HFF-Myc (cell line): Measurements from ENCODE around the gene GRIA4.

Source experiments
- DNase-seq: peaks from one replicate; pipeline ENCODE4 v3.0.0-alpha.2; 2011; ENCODE audit warnings: low read depth; ENCODE audit errors: extremely low read depth
- H3K4me3 ChIP-seq: replicated peaks from 2 replicates; pipeline ENCODE4 v1.5.1; 2011; ENCODE audit warnings: low read depth, mild to moderate bottlenecking, control low read depth, low read length
- CTCF ChIP-seq: IDR thresholded peaks from 2 replicates; pipeline ENCODE4 v1.5.1; 2012; ENCODE audit warnings: mild to moderate bottlenecking, low read depth, low read length, control low read depth; ENCODE audit errors: missing control alignments

Gene GRIA4

GRCh38 chr11:105723269-105723668, 113.4 kb downstream of the GRIA4 start:
- TF ChIP-seq CTCF, result no peak
- no peak overlapping the region for H3K4me3 ChIP-seq
- DNase-seq, result no peak

- DNase-seq, result no peak
- no peak for TF ChIP-seq CTCF
- H3K4me3 ChIP-seq, result no peak overlapping the region
Observed at GRCh38 chr11:105732611-105733010, 122.7 kb downstream of the GRIA4 start.

GRCh38 chr11:105734426-105734825, 124.6 kb downstream of the GRIA4 start:
- DNase-seq, result no peak
- no peak for TF ChIP-seq CTCF
- no peak overlapping the region for H3K4me3 ChIP-seq

- no peak overlapping the region for H3K4me3 ChIP-seq
- no peak for DNase-seq
- TF ChIP-seq CTCF, result no peak
Observed at GRCh38 chr11:105738251-105738650, 128.4 kb downstream of the GRIA4 start.

GRCh38 chr11:105738986-105739795, 129.3 kb downstream of the GRIA4 start:
- DNase-seq, result no peak

GRCh38 chr11:105740164-105740903, 130.5 kb downstream of the GRIA4 start:
- no peak for TF ChIP-seq CTCF
- no peak for DNase-seq
- no peak overlapping the region for H3K4me3 ChIP-seq

More at GRCh38 chr11:105738986-105739795, 129.3 kb downstream of the GRIA4 start:
- H3K4me3 ChIP-seq, result no peak overlapping the region
- no peak for TF ChIP-seq CTCF
